Motor neuron (in vitro differentiated cells): Measurements from ENCODE around the gene DAB1. TPM values are rescaled to one million over a fixed set of nuclear protein-coding genes. Genes with fewer than 3 reads are reported as not detected.
"Not testable (repeated sequence)": the region's sequence is repeated elsewhere in the genome, so short reads cannot be mapped to it uniquely, and the experiment has no call there.

ENCODE experiments used
- ATAC-seq, 8 experiments: fragments of 200-7000 bp; cut with Tn5 transposase; replicated peaks in 6 of 8; 2 replicates each; pipeline ENCODE4 v1.8.0; 2021; ENCODE audit warnings: mild to moderate bottlenecking in 8 of 8, moderate library complexity in 8 of 8
- H3K27ac ChIP-seq, 2 donors: fragments of 250-450 bp; sonication (Bioruptor Pico); 2 replicates each; pipeline ENCODE4 v1.9.0; 2021; ENCODE audit warnings: antibody characterized with exemption in 2 of 2, mild to moderate bottlenecking in 2 of 2, moderate library complexity in 1 of 2
- H3K4me1 ChIP-seq, 2 donors: fragments of 250-450 bp; sonication (Bioruptor Pico); replicated peaks in 1 of 2; 2 replicates each; pipeline ENCODE4 v1.6.1; 2021; ENCODE audit warnings: antibody characterized with exemption in 2 of 2, mild to moderate bottlenecking in 2 of 2, moderate library complexity in 1 of 2
- H3K4me3 ChIP-seq, 5 donors: fragments of 250-450 bp; sonication (Bioruptor Pico); 2 replicates each; pipeline ENCODE4 v1.9.0; 2021; ENCODE audit warnings: antibody characterized with exemption in 5 of 5, mild to moderate bottlenecking in 5 of 5, moderate library complexity in 4 of 5
- WGBS, 10 experiments: fragments of 450-650 bp; shearing (Covaris generic); methylation state at CpG; one replicate each; pipeline ENCODE4 v1.0.0; 2022; 5-methylcytosine and 5-hydroxymethylcytosine counted together
- in situ Hi-C, 9 experiments: fragments of 400-800 bp; cut with MboI; loops; one replicate each; pipeline ENCODE4 v1.15.0; 2021; ENCODE audit warnings: low sequenced_read_pairs in 9 of 9, low pct_unique_long_range_greater_than_20kb in 2 of 9; ENCODE audit not compliant: unreplicated experiment in 9 of 9
- total RNA-seq, 8 experiments: library from RNA; unstranded; fragments of 300-600 nt; gene quantifications; 2 replicates each; pipeline versions ENCODE4 v1.2.3 to v1.2.4, GENCODE V29; 2022

DAB1 gene
- total RNA-seq, 8 experiments from 2014 or later: 1.4 to 38.4 (median 13.2) TPM

DNA sequence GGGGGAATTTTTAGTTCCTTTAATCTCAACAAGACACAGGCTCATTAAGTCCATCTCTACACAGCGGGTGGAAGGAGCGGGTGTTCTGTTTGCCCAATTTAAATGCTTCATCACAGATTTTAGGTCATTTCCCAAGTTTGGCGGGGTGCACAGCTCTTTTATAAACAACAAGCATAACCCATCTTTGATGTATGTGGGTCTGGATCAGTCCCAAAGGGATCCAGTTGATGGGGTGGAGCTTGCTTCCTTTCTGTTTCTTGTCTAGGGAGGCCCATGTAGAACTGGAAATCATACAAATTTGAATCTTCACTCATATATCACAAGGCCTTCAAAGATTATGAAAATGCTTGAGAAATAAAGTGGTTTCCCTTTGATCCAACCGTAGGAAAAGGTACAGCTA lies 317.6 kb downstream of the DAB1 start:
- H3K27ac ChIP-seq: no peak overlapping the region
- 29 to 100% (median 88%) methylated on average over 1 to 4 of the region's 4 CpGs; no CpG with 5 or more reads in 1 of the 10 experiments for WGBS, 10 experiments
- in situ Hi-C loops: no loop called here
- H3K4me1 ChIP-seq: peaks cover 12 to 26% of the 10 kb centered on the region in 2 donors
- ATAC-seq: no peak
- H3K4me3 ChIP-seq: no peak overlapping the region

DNA sequence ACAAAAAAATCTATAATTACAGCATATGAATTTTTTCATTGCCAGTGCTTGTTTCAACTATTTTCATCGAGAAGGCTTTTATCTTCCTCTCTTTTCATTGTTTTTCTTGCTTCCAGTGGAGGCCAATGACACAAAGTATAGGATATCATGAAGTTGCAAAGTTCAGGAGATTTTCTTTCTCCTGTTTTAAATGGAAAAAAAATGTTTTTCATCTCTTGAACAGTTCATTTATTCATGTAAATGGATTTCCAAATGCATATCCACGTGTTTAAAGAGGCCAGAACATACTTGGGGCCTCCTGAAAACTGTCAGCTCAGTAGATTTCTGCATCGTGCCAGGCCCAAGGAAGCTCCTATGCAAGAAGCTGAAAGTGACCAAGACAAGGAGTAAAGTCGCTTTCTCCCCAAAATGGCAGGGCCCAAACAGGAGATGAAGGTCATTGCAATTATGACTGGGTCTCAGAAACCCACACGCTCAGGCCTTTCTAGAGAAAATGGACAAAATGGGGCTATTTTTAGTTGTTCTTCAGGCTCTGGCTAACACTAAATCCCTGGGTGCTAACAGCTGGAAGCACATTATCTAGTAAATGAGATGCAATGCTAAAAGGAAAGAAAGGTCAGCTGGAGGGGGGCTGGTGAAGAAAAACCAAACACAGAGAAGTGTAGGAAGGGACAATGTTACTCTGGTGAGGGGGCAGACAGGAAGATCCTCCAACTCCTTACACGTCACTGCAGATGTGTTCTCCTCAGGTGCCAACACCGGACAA lies 321.1 kb downstream of the DAB1 start:
- peak in 1 of 8 experiments; percentile 63 for ATAC-seq
- no peak overlapping the region for H3K27ac ChIP-seq
- in situ Hi-C loops: no loop called here
- 47 to 100% (median 60%) methylated on average over 2 to 7 of the region's 7 CpGs for WGBS, 10 experiments
- peaks cover 0 to 5% of the 10 kb centered on the region in 2 donors for H3K4me1 ChIP-seq
- no peak overlapping the region for H3K4me3 ChIP-seq

DNA sequence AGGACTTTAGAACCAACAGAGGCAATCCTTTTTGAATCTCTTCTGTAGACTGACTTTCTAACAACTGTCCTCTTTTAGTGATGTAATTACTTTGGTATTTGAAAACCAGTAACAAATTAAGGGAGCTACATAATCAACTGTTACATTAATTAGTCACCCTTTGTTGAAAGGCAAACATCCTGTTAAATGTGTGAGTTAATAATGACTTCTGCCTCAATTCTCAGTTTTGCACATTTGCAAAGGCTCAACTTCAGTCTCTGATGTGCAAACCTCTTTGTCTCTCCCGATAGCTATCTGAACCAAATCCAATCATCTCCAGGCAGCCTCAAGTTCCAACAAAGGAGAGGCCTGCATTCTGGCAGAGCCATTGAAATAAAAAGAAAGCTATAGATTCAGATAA lies 322.7 kb downstream of the DAB1 start:
- ATAC-seq: peak in 1 of 8 experiments; percentile 49
- in situ Hi-C loops: no loop called here

DNA sequence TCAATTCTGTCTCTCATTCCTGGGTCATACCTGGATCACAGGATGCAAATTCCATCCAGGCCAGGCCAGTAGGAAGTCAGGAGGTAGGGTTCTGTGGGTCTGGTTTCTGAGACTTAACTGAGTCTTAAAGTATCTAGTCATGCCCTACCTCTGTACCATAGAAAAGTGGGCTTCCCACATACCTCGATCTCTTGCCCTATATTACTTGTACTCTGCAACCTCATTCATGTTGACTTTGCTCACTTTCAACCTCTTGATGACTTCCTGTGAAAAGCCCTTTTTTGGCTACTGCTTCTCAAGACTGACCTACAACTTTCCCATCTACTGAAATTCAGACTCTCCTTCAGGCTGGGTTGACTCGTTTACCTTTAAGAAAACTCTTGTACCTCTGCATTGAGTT lies 329.1 kb downstream of the DAB1 start:
- Histone ChIP-seq H3K4me1 (no peaks in the 10 kb centered on the region), H3K4me3 (no peak overlapping the region), H3K27ac (no peak overlapping the region)
- in situ Hi-C loops: no loop called here
- WGBS, 10 experiments: 80 to 100% (median 94%) methylated on average over 1 to 2 of the region's 2 CpGs; no CpG with 5 or more reads in 3 of the 10 experiments
- no peak for ATAC-seq

More for the DNA sequence above, 322.7 kb downstream of the DAB1 start:
- Histone ChIP-seq H3K4me1 (peaks cover 0 to 5% of the 10 kb centered on the region in 2 donors), H3K4me3 (no peak overlapping the region), H3K27ac (no peak overlapping the region)
- 13 to 40% (median 25%) methylated on average over 1 of the region's 1 CpG; no CpG with 5 or more reads in 5 of the 10 experiments for WGBS, 10 experiments

DNA sequence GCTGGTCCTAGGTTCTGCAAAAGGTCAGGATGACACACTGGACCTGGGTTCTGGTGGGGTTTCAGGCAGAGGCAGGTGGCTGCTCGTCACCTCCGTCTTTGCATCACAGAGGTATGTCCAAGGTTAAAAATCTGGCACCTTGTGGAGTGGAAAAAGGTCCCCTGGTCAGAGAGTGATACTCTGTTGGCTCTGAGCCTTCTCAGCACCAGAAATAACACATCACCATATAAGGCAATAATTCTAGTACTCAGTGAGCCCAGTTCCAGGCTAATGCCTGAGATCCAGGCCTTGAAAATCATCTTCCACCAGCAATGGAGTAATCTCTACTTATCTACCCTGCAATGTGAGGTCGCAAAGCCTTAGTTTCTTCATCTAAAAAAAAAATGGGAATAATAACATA lies 330.7 kb downstream of the DAB1 start:
- ATAC-seq: no peak
- in situ Hi-C loops: no loop called here
- Histone ChIP-seq H3K4me1 (no peaks in the 10 kb centered on the region), H3K4me3 (no peak overlapping the region), H3K27ac (no peak overlapping the region)
- WGBS, 10 experiments: 38 to 100% (median 100%) methylated on average over 1 to 3 of the region's 3 CpGs; no CpG with 5 or more reads in 3 of the 10 experiments

DNA sequence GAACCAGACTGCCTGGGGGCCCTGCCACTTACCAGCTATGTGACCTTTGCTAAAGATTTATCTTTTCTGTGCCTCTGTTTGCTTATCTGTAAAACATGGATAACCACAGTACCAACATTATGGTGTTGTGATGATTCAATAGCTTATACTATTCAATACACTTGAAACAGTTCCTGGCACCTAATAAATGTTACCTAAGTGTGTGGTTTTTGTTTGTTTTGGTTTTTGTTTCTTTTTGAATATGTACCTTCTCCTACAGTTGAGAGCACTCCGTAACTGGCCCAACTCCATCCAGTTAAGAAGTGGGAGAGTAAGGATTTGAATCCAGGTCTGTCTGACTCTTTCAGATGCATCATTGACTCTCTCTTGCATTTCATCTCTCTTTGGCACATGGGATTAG lies 332.2 kb downstream of the DAB1 start:
- Histone ChIP-seq H3K4me3 (no peak overlapping the region), H3K4me1 (no peaks in the 10 kb centered on the region), H3K27ac (no peak overlapping the region)
- ATAC-seq: no peak
- whole genome bisulfite sequencing, 10 experiments: 50 to 100% (median 100%) methylated on average over 1 of the region's 1 CpG; no CpG with 5 or more reads in 1 of the 10 experiments
- in situ Hi-C loops: no loop called here

DNA sequence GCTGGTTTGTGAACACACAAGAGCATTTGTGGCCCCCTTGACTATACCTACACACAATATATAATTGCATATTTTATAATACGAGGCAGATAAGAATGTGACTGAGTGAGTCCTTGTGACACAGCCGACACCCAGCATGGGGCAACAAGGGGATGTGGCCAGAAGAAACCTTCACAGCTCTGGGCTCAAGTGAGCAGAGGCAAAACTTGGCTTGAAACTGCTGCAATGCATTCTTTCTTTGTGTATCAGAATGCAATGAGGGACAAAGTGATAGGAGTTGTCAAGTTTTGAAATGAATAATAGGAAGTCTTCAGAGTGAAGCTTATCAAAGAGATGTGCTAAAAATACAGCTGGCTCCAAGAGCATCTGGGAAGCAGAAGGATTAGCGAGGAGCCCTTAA lies 334.0 kb downstream of the DAB1 start:
- in situ Hi-C loops: no loop called here
- Histone ChIP-seq H3K4me1 (peaks cover 6 to 11% of the 10 kb centered on the region in 2 donors), H3K27ac (no peak overlapping the region), H3K4me3 (no peak overlapping the region)
- ATAC-seq: peak in 1 of 8 experiments; percentile 33
- WGBS, 10 experiments: 24 to 100% (median 76%) methylated on average over 1 to 3 of the region's 3 CpGs; no CpG with 5 or more reads in 2 of the 10 experiments

DNA sequence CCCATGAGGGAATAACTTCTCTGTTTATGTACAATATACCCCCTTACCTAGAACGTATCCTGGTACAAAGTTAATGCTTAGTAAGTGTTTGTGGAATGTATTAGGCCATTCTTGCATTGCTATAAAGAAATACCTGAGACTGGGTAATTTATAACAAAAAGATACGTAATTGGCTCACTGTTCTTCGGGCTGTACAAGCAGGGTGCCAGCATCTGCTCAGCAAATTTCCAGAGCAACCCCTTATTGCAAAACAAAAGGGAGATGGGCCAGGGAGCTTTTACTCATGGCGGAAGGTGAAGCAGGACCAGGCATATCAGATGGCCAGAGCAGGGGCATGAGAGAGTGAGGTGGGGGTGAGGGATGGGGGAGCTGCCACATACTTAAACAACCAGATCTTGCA lies 334.6 kb downstream of the DAB1 start:
- Histone ChIP-seq H3K4me1 (peaks cover 6 to 16% of the 10 kb centered on the region in 2 donors), H3K27ac (no peak overlapping the region), H3K4me3 (no peak overlapping the region)
- in situ Hi-C loops: no loop called here
- ATAC-seq: no peak
- WGBS, 10 experiments: 87 to 100% (median 99%) methylated on average over 1 to 4 of the region's 4 CpGs; no CpG with 5 or more reads in 2 of the 10 experiments

DNA sequence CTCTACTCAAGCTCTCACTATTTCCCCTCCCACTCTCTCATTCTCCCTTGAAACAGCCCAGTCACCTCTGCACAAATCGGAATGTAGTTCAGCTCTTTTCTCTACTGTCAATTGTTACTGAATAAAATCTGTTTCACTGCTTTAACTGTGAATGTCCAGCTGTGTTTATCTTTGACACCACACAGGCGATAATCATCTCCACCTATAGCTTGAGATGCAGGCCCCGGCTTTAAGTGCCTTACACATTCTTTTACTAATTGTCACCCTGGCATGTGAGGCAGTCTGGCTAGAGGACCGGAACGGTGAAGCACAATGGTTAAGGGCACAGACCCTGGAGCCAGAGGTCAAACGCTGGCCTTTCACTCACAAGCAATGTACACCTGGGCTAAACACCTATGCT lies 335.2 kb downstream of the DAB1 start:
- 60 to 100% (median 78%) methylated on average over 1 to 5 of the region's 6 CpGs; no CpG with 5 or more reads in 2 of the 10 experiments for WGBS, 10 experiments
- peaks cover 6 to 16% of the 10 kb centered on the region in 2 donors for H3K4me1 ChIP-seq
- no peak overlapping the region for H3K4me3 ChIP-seq
- ATAC-seq: peak in 1 of 8 experiments; percentile 71
- no peak overlapping the region for H3K27ac ChIP-seq
- in situ Hi-C loops: no loop called here

DNA sequence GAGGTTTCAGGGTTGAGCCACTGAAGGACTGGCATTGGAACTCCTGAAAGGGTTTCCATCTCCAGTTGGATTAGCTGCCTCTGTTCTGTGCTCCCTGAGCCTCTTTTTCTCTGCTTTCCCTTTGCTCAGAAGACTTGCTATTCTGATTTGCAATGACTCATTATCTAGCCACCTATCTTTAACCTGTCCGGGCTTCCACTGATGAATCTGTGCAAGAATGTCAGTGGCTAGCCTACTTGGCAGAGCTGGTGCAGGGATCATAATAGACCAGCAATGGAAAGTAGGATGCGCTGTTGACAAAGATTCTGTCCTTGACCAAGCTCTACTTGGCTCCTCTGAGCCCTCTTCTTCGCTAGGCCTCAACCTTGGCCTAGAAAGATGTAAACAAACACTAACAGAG lies 336.2 kb downstream of the DAB1 start:
- WGBS, 10 experiments: no CpG with 5 or more reads among the region's 3 CpGs
- H3K4me3 ChIP-seq, H3K27ac ChIP-seq, in situ Hi-C loops: not testable (repeated sequence)
- peak in 2 of 8 experiments; percentile 17 to 47 for ATAC-seq
- peaks cover 6 to 16% of the 10 kb centered on the region in 2 donors for H3K4me1 ChIP-seq

DNA sequence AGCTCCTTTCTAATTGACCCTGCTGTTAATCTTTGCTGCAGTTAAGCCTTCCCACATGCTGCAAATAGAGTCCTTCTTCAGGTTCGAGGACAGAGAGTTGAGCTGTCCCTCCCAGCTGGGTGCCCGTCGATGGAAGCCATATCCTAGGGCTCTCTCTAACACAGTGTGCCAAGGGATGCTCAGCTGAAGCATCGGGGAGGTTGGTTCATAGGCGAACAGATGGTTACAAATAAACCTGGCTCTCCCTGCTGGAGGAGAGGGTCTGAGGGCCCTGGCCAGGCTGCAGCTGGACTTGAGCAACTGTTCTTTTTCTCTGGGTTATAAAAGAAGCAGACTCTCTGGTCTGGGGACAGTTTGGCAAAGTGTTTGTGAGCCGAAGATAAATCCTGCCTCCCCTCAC lies 337.7 kb downstream of the DAB1 start:
- Histone ChIP-seq H3K27ac (no peak overlapping the region), H3K4me1 (peaks cover 6 to 16% of the 10 kb centered on the region in 2 donors), H3K4me3 (no peak overlapping the region)
- WGBS, 10 experiments: 50 to 100% (median 61%) methylated on average over 1 to 6 of the region's 6 CpGs; no CpG with 5 or more reads in 3 of the 10 experiments
- ATAC-seq: peak in 4 of 8 experiments; percentile 19 to 53 (median 34)
- in situ Hi-C loops: no loop called here

DNA sequence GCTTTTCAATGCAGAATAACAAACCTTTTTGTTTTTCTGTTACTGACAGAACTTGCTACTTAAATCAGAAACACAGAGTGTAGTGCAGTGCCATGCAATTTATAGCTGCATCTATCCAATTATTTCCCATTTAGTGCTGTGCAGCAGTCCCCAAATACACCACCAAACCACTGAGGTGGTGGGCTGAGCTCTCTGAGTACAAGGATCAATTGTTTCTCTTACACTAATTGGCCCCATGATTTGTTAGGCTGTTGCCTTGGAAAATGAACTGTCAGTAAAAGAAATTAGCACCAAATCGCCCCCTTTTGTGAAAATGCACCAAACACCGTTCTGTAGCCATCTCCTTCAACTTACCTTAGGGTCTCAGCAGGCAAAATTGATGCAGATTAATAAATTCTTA lies 339.2 kb downstream of the DAB1 start:
- no peak for ATAC-seq
- Histone ChIP-seq H3K4me3 (no peak overlapping the region), H3K4me1 (peaks cover 6 to 16% of the 10 kb centered on the region in 2 donors), H3K27ac (no peak overlapping the region)
- WGBS, 10 experiments: 20 to 86% (median 63%) methylated on average over 1 to 2 of the region's 2 CpGs; no CpG with 5 or more reads in 3 of the 10 experiments
- in situ Hi-C loops: no loop called here

DNA sequence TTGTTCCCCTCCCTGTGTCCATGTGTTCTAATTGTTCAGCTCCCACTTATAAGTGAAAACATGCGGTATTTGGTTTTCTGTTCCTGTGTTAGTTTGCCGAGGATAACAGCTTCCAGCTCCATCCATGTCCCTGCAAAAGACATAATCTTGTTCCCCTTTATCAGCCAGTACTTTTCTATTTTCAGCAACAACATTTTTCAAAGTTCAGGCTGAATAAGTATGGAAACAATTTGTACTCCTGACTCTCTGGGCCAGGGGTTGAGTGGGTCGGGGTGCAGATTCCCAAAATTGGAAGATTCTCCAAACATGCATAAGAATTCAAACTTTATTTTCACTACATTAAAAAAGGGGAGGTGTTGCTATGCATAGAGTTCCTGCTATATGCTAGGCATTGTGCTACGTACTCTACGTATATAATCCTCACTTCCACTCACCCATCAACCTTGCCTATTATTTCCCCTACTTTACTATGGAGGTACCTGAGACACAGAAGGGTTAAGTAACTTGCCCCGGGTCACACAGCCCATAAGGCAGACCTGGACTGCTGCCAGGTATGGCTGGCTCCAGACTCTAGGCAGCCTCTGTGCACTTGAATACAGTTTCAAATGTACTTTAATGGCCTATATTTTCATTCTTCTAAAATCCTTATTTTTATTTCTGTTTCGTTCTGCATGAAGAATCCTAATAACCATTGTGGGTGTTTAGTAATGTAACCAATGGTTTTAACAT lies 341.0 kb downstream of the DAB1 start:
- in situ Hi-C loops: no loop called here
- H3K4me3 ChIP-seq: no peak overlapping the region
- ATAC-seq: no peak
- peaks cover 6 to 16% of the 10 kb centered on the region in 2 donors for H3K4me1 ChIP-seq
- no peak overlapping the region for H3K27ac ChIP-seq
- WGBS, 10 experiments: 33 to 100% (median 80%) methylated on average over 1 to 7 of the region's 7 CpGs
